Measurements from ENCODE around the gene PEPD. TPM values are rescaled to one million over a fixed set of nuclear protein-coding genes. Genes with fewer than 3 reads are reported as not detected.

Gene PEPD
- total and polyA plus RNA-seq, 2 of the 4 experiments (the other 2 are of a cell fraction) = 36.7 to 88.4 TPM

DNA sequence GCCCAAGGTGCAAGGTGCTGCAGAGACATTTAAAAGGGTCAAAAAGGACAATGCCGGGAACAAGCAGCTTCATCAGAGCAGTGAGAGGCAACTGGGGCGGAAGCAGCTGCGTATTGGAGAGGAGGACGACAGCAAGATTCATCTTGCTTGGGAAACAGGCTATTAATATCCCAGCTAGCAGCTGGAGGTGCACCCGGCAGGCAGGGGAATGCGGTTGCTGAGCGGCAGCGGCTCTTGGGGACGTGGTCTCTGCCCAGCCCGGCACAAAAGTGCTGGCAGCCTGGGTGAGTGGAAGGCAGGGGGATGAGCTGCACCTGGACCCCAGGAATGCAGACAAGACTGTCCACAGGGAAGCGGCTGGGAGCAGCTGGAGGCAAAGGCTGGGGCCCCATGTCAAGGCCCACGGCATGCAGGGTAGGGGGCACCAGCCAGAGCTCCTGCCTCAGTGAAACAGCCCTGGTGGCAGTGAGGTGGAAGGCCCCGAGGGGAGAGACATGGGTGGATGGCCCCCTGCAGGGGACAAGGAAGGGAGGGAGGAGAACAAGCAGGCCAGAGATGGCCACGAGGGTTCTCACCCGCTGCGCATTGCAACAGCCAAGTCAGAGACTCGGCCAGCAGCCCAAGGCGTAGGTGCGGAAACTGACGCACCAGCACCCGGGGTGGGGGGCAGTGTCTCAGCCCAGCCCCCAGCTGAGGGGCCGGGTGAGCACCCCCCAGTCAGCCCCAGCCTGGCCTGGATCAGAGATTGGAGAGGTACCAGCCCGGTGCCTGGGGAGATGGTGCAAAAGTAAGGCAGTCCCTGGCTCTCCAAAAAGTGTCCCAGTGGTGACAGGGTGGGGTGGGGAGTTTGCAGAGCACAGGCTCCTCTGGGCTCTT is 34.4 kb downstream of the PEPD start:
- no peak overlapping the region for H3K27ac ChIP-seq (ENCODE audit: insufficient read depth, low read length)
- DNase-seq (no peak), ATAC-seq (ENCODE audit: low read depth) (no peak)
- no peak overlapping the region for H2BK20ac ChIP-seq (ENCODE audit: low read depth, low read length)
- H3K4me3 ChIP-seq (ENCODE audit: insufficient read depth, low read depth, low read length) = no peak overlapping the region
- H3K27me3 ChIP-seq (ENCODE audit: control insufficient read depth, insufficient read depth, low read length) = no peaks in the 10 kb centered on the region
- H2AFZ ChIP-seq (replicated peaks; ENCODE audit: low read length, poor library complexity) = no peak overlapping the region
- no peak overlapping the region for H2BK5ac ChIP-seq (ENCODE audit: low read depth, low read length, poor library complexity, severe bottlenecking)
- no peak overlapping the region for H3K23ac ChIP-seq (ENCODE audit: low read depth, low read length)
- H2BK15ac ChIP-seq (ENCODE audit: low read depth, low read length) = no peak overlapping the region
- CTCF ChIA-PET = no interaction called here
- H4K5ac ChIP-seq (ENCODE audit: low read depth, low read length) = no peak overlapping the region
- no peaks in the 10 kb centered on the region for H3K4me1 ChIP-seq (ENCODE audit: control insufficient read depth, insufficient read depth, low read length)
- H3K4ac ChIP-seq (ENCODE audit: low read depth, low read length) = no peak overlapping the region
- dilution Hi-C loops (cut with HindIII; ENCODE audit: low sequenced_read_pairs, unreplicated experiment) (no loop called here), in situ Hi-C loops (cut with MboI; ENCODE audit: low sequenced_read_pairs) (no loop called here), intact Hi-C loops (cut with micrococcal nuclease) (no loop called here)
- H3K9ac ChIP-seq (ENCODE audit: low read depth, low read length) = no peak overlapping the region
- POLR2A ChIA-PET (ENCODE audit: unreplicated experiment) = no interaction called here
- H3K14ac ChIP-seq (replicated peaks; ENCODE audit: low read depth, low read length) = no peak overlapping the region
- H4K91ac ChIP-seq (ENCODE audit: insufficient read depth, low read depth, low read length) = no peak overlapping the region
- H2BK120ac ChIP-seq (ENCODE audit: low read depth, low read length) = no peak overlapping the region
- WGBS, 2 experiments (ENCODE audit: extremely low coverage in 2 of 2, insufficient read length in 1 of 2) = 68% methylated on average over 18 of the region's 23 CpGs; no CpG with 5 or more reads in 1 of the 2 experiments
- no peak overlapping the region for H2AK5ac ChIP-seq (ENCODE audit: low read depth, low read length)
- no peak overlapping the region for H2AK9ac ChIP-seq (replicated peaks; ENCODE audit: low read depth, low read length, poor library complexity)
- no peak for TF ChIP-seq POLR2A (IDR thresholded peaks at IDR 0.05; ENCODE audit: low read depth, low read length)
- TF ChIP-seq MXI1 (IDR thresholded peaks at IDR 0.05; ENCODE audit: borderline replicate concordance, low read depth, low read length) = no peak
- TF ChIP-seq CEBPB (IDR thresholded peaks at IDR 0.05; ENCODE audit: low read depth, low read length) = no peak
- no peak for TF ChIP-seq MAZ (IDR thresholded peaks at IDR 0.05; ENCODE audit: borderline replicate concordance, low read depth, low read length)
- TF ChIP-seq, protein P1, sequence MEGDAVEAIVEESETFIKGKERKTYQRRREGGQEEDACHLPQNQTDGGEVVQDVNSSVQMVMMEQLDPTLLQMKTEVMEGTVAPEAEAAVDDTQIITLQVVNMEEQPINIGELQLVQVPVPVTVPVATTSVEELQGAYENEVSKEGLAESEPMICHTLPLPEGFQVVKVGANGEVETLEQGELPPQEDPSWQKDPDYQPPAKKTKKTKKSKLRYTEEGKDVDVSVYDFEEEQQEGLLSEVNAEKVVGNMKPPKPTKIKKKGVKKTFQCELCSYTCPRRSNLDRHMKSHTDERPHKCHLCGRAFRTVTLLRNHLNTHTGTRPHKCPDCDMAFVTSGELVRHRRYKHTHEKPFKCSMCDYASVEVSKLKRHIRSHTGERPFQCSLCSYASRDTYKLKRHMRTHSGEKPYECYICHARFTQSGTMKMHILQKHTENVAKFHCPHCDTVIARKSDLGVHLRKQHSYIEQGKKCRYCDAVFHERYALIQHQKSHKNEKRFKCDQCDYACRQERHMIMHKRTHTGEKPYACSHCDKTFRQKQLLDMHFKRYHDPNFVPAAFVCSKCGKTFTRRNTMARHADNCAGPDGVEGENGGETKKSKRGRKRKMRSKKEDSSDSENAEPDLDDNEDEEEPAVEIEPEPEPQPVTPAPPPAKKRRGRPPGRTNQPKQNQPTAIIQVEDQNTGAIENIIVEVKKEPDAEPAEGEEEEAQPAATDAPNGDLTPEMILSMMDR (conservative IDR thresholded peaks at IDR 0.05; ENCODE audit: low read depth, low read length) = no peak
- no peak for TF ChIP-seq NFE2L2 (IDR thresholded peaks at IDR 0.05; ENCODE audit: low read depth, low read length)
- no peak for TF ChIP-seq FOS (IDR thresholded peaks at IDR 0.05; ENCODE audit: low read depth, low read length)
- TF ChIP-seq RAD21 (IDR thresholded peaks at IDR 0.05; ENCODE audit: low read length) = no peak
- TF ChIP-seq, protein P2, sequence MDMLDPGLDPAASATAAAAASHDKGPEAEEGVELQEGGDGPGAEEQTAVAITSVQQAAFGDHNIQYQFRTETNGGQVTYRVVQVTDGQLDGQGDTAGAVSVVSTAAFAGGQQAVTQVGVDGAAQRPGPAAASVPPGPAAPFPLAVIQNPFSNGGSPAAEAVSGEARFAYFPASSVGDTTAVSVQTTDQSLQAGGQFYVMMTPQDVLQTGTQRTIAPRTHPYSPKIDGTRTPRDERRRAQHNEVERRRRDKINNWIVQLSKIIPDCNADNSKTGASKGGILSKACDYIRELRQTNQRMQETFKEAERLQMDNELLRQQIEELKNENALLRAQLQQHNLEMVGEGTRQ (IDR thresholded peaks at IDR 0.05; ENCODE audit: low read depth, low read length) = no peak
- no peak for TF ChIP-seq SMC3 (IDR thresholded peaks at IDR 0.05; ENCODE audit: low read depth, low read length)
- no peak for TF ChIP-seq MAFK (IDR thresholded peaks at IDR 0.05; ENCODE audit: low read depth, low read length)
- no peak for TF ChIP-seq CHD1 (IDR thresholded peaks at IDR 0.05; ENCODE audit: low read depth, low read length)
- TF ChIP-seq BHLHE40 (IDR thresholded peaks at IDR 0.05; ENCODE audit: low read depth, low read length) = no peak
- no peak for TF ChIP-seq RFX5 (IDR thresholded peaks at IDR 0.05; ENCODE audit: low read depth, low read length)
- no peak for TF ChIP-seq RCOR1 (IDR thresholded peaks at IDR 0.05; ENCODE audit: insufficient replicate concordance, low read length)
- H3K36me3 ChIP-seq (ENCODE audit: control insufficient read depth, insufficient read depth, low read length) = 0 out of 2 replicates have a peak, but pooled peaks cover 3% of the 10 kb centered on the region
- no peaks in the 10 kb centered on the region for H4K20me1 ChIP-seq (ENCODE audit: insufficient read depth, low read length)
- no peak overlapping the region for H4K8ac ChIP-seq (ENCODE audit: low read depth in 2 of 2, low read length in 2 of 2)
- H3K56ac ChIP-seq (ENCODE audit: extremely low read depth, insufficient read depth, low read length) = no peak overlapping the region
- peaks cover 5% of the 10 kb centered on the region; the same call in 1 of the 2 replicates for H3K9me3 ChIP-seq (ENCODE audit: control insufficient read depth, insufficient read depth, low read length)
- H3K9me1 ChIP-seq (ENCODE audit: insufficient read depth, low read length) = peaks cover 4% of the 10 kb centered on the region
- H3K4me2 ChIP-seq (ENCODE audit: low read depth, low read length) = no peak overlapping the region
- no TSS peak for BruUV-seq (replicated peaks)
- H3K18ac ChIP-seq (ENCODE audit: low read depth, low read length) = no peak overlapping the region
- no peaks in the 10 kb centered on the region for H3K79me1 ChIP-seq (ENCODE audit: low read depth in 1 of 2, low read length in 2 of 2)
